CD4-positive, alpha-beta T cell treated with Interleukin-17A for 1 hour (primary cell): ENCODE measurements around the gene PRDX6.
A peak's percentile ranks its signal among the peaks of the same experiment; 100 is the strongest.
"Not testable (repeated sequence)": the region's sequence is repeated elsewhere in the genome, so short reads cannot be mapped to it uniquely, and the experiment has no call there.

Experiments
- DNase-seq: peaks from one replicate; pipeline ENCODE4 v3.0.0-alpha.2; 2020

PRDX6 gene

DNA sequence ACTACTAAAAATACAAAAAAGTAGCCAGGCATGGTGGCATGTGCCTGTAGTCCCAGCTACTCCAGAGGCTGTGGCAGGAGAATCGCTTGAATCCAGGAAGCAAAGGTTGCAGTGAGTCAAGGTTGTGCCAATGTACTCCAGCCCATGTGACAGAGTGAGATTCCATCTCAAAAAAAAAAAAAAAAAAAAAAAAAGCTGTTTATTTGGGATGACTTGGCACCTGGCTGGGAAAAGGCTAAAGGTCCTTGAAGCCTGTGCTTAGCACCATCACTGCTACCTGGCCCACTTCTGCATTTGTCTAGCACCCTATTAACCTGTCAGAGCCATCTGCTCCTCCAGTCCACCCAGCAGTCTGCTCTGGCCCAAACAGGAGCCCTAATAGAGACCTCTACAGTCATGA lies 25.0 kb downstream of the PRDX6 start:
- DNase-seq = no peak

GRCh38 chr1:173503391-173503790 lies 26.3 kb downstream of the PRDX6 start:
- no peak for DNase-seq

DNA sequence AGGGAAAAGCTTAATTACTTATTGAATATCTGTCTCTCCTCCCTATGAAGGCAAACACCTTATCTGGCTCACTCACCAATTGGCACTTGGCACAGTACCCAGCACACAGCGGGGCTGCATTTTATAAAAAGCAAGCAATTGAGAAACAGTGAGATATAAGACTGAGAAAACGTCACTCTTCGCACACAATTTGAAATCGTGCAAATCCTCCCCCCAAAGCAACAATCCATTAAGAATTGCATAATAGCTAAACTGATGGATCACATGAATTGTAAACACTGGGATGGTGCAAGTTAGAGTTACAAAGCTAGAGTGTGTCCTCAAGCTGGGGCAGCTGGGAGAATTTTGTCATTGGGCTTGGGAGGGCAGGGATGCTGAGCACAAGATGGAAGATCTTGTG lies 27.1 kb downstream of the PRDX6 start:
- DNase-seq = no peak

DNA sequence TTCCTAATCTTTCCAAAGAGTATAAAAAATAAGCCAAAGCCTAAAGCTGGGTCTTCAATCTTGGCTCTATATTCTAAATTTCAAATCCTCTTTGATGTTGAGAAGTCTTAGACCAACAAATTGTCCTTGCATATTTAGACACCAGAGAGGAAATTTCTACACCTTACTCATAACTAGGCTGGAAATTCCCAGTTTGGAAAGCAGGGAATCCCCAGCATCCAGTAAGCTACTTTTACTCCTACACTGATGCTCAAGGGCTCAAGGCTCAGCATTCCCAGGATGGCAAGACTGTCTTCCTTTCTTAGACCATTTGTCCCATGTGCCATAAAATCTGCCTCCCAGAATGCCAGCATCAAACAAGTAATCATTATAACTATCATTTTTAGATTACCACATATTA lies 28.3 kb downstream of the PRDX6 start:
- DNase-seq = no peak

GRCh38 chr1:173506437-173506836 lies 29.3 kb downstream of the PRDX6 start:
- no peak for DNase-seq

- no peak for DNase-seq
These were observed 30.2 kb downstream of the PRDX6 start for GRCh38 chr1:173507205-173507846.

GRCh38 chr1:173507847-173508209 lies 30.7 kb downstream of the PRDX6 start:
- DNase-seq = no peak

GRCh38 chr1:173508541-173508940 lies 31.4 kb downstream of the PRDX6 start:
- DNase-seq = no peak

DNA sequence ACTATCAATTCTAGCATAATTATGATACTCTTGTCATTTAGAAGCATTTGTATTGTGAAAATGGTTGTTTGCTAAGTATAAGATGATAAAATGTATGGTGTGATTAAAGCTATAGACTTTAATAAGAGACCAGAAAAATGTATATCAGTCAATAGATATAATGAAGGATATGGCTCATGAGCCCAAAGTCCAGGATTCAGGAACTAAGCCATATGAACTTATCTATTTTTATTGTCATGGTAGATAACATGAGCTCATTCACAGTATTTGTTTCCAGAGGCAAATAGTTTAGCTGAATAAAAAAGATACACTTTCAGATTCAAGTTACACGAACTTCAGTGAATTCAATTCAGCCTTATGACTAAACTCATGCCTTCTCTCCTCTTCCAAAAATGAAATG lies 32.7 kb downstream of the PRDX6 start:
- DNase-seq = no peak

DNA sequence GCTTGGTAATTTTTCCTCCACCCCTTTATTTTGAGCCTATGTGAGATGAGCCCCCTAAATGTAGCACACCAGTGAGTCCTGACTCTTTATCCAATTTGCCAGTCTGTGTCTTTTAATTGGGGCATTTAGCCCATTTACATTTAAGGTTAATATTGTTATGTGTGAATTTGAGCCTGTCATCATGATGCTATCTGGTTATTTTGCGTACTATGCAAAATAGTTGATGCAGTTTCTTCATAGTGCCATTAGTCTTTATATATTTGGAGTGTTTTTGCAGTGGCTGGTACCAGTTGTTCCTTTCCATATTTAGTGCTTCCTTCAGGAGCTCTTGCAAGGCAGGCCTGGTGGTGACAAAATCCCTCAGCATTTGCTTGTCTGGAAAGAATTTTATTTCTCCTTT lies 37.4 kb downstream of the PRDX6 start:
- not testable (repeated sequence) for DNase-seq

GRCh38 chr1:173520799-173521198 lies 43.7 kb downstream of the PRDX6 start:
- DNase-seq = no peak

GRCh38 chr1:173523329-173523728 lies 46.2 kb downstream of the PRDX6 start:
- no peak for DNase-seq

GRCh38 chr1:173525926-173526325 lies 48.8 kb downstream of the PRDX6 start:
- no peak for DNase-seq

- DNase-seq = no peak
These were observed 50.2 kb downstream of the PRDX6 start for GRCh38 chr1:173527151-173527826.

- no peak for DNase-seq
These were observed 52.0 kb downstream of the PRDX6 start for GRCh38 chr1:173529106-173529505.

- DNase-seq = no peak
These were observed 53.9 kb downstream of the PRDX6 start for GRCh38 chr1:173530795-173531693.

GRCh38 chr1:173532237-173532636 lies 55.1 kb downstream of the PRDX6 start:
- peak; percentile 19 for DNase-seq

DNA sequence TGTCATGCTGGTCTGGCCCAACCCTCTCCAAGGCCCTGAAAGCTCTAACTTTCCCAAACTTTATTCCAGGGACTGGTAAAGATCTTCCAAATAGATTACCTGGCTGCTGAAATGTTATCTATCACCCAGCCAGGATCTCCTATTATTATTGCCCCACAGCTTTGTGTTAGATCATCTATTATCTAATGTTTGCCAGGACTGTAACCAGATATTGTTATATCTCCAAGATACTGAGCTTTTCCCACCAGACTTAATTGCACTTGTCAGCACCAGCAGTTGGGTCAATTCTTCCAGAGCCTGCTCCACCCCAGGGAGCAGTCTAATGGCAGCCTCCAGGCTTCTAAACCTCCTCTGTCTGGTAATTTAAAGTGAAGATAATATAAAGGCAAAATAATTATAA lies 59.1 kb downstream of the PRDX6 start:
- no peak for DNase-seq
